HG02973 (cell line): ENCODE measurements around the gene ELL2.
A peak's percentile ranks its signal among the peaks of the same experiment; 100 is the strongest.
"Not testable (repeated sequence)": the region's sequence is repeated elsewhere in the genome, so short reads cannot be mapped to it uniquely, and the experiment has no call there.

ENCODE experiments used
- ATAC-seq: cut with Tn5 transposase; IDR thresholded peaks from one replicate; pipeline ENCODE4 v1.9.1; 2021; ENCODE audit warnings: moderate library complexity; ENCODE audit not compliant: unreplicated experiment

Gene ELL2

DNA sequence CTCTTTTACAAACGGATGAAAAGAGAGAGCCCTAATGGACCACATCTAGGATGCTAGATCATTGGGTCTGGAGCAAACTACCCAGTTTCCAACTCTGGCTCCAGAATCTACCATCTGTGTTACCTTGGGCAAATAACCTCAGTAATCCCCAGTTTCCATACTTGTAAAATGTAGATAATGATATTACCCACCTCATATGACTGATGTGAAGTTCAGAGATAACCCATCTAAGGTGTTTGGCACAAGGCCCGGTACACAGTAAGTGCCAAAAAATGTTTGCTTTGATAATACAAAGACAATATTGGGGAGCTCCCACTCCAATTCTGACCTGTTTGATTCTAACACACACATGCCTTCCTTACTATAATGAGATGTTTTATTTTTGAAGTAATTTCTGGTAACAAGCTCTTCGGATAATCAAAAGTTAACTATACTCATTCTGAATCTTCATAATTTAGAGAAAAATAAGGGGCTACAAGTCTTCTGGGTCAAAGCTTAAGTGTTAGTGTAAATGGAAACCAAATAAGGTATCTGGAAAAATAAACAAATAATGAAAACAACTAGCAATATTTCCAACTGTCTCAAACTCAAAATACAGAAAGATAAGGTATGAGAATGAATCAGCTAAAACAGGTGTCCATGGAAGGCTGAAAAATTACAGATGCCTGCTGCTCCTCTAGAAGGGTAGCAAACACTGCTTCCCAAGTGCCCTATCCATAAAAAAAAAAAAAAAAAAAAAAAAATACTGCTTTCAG, 30.4 kb downstream of the ELL2 start:
- no peak for ATAC-seq

DNA sequence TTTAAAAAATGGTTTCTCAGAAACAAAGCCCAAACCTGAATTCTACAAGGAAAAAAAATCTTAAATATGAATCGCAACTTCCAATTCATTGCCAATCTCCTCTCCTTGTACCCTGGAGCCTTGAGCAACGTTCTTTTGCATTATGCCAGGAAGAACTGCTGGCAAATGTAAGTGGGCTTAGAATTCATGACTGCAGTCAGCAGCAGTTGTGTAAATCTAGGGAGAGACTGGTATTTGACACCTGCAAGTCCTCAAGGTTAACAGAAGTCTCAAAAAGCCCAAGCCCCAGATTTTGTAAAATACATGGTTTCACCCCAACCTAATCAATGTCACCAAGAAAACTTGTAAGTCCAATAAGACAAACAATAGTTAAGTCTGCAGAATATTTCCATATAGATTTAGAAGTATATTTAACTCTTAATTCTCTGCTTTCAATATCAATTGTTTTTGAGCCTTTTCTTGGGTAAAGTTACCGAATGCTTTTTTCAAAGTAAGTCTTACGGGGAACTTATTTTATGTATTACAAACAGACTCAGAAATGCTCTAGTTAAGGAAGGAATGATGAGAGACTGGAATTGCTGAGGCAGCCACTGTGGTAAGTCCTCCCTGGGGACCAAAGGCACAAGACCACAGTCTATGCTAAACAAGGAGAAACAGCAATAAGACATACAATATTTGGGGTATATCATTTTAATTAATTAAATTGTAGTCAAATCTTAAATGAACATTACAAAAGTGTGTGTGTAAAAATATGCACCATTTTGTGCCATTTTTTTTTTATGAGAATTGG, 31.3 kb downstream of the ELL2 start:
- no peak for ATAC-seq

DNA sequence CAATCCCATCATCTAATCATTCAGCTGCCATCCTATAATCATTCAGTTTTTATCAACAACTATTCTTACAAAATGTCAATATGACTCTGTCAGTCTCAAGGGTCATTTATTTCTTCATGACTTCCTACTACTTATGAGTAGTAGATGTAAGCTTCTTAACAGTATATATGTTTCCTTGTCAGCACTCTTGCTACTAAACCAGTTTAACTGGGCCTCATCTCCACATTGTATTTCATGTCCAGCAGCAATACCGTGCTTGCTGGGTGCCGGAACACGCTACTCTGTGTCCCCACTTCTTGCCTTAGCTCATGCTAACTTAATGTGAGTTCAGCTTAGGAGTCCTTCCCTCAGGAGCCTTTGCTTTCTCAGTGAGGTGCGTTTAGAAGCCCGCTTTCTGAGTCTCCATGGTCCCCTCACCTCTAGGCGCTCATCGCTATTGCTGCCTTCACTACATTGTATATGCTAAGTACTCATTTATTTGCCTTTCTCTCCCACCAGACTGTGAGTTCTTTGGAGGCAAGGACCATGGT, 32.9 kb downstream of the ELL2 start:
- no peak for ATAC-seq

DNA sequence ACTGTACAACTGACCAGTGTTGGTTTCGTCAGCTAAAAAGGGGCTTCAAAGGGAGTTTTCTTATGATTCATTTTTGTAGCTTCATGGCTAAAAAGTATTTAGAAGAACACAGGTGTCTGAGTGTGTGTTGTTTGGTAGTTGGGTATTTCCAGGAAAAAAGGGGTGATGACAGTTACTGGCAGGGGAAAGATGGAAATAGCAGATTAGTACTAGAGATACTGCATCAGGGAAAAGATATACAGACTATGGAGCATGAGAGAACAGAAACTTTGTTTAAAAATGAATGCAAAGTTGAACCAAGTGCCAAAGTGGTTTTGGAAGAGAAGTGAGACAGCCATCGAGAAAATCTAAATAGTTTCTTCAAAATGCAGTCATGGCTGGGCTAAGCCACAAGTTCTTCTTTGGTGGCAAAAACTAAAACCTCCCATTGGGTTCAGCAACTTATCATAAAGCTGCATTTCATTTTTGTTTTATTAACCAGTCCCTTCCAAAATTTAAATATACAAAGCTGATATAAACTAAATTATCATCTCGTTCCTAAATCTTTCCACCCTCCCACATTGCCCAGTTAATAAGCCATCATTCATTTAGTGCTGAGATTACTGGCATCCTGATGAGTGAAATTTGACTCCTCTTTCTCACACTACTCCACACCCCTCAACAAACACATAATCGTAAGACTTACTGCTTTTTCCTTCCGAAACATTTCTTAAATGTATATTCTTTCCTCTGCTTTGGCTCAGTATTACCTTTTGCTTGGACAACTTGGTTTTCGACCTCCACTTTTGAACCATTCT, 33.5 kb downstream of the ELL2 start:
- ATAC-seq: peak; percentile 45

DNA sequence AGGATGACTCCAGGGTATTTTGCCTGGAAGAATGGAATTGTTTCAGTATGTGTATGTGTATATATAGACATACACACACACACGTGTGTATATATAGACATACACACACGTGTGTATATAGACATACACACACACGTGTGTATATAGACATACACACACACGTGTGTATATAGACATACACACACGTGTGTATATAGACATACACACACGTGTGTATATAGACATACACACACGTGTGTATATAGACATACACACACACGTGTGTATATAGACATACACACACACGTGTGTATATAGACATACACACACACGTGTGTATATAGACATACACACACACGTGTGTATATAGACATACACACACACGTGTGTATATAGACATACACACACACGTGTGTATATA, 34.4 kb downstream of the ELL2 start:
- not testable (repeated sequence) for ATAC-seq

DNA sequence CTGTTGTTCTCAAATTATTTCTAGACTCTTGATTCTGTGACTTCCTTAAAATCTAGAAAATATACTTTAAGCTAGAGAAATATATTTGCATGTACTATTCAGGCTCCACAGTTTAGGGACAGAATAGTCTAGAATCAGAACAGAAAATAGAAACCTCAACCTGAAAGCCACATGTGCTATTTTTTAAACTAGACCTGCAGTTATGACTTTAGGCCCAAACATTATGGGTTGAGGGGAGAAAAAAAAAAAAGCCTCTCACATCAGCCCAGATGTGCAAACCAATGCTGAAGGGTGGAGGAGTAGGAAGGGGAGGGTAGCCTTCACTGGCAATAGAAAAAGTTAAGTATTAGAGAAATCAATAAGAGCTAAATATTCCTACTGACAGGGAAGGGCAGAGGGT, 35.7 kb downstream of the ELL2 start:
- ATAC-seq: peak; percentile 43

DNA sequence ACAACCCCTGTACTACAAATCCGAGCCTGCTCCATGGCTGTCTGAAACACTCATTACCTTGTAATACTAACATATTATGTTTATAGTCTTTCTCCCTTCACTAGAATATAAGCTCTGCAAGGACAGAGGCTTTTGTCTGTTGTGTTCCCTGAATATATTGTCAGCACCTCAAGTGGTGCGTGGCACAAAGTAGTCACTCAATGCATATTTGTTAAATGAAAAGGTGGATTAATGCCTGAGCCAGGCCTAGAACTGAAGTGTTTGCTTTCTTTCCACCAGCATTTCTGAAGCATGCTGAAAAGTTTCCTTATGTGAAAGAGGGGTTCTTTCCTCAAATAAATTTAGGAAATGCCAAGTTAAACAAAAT, 36.3 kb downstream of the ELL2 start:
- ATAC-seq: no peak

DNA sequence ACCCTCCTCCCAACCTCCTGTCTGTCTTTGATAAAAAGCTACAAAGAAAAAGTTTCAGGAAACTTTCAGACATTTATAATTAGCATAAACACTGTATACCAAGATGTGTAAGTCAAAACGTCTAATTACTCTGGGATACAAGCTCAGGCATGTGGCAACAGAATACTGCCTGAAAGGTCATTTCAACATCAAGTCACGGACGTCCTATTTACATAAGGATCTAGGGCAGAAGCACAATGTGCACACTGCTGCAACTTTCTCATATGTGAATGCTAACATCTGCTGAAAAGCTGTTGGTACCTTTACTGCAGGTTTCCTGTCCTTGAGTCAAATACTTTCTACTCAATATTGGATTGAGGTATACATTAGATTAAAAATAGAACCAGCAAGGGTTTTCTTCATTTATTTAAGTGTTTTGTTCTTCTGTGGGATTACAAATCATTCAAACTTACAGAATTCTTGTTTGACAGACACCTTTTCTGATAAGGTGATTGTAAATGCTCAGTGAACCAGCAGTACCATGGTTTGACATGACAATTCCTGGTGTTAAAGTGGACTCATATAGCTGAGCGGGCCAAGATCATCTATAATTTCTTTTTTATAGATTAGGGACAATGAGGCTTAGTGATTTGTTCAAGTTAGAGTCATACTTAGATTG, 36.8 kb downstream of the ELL2 start:
- ATAC-seq: peak; percentile 28

DNA sequence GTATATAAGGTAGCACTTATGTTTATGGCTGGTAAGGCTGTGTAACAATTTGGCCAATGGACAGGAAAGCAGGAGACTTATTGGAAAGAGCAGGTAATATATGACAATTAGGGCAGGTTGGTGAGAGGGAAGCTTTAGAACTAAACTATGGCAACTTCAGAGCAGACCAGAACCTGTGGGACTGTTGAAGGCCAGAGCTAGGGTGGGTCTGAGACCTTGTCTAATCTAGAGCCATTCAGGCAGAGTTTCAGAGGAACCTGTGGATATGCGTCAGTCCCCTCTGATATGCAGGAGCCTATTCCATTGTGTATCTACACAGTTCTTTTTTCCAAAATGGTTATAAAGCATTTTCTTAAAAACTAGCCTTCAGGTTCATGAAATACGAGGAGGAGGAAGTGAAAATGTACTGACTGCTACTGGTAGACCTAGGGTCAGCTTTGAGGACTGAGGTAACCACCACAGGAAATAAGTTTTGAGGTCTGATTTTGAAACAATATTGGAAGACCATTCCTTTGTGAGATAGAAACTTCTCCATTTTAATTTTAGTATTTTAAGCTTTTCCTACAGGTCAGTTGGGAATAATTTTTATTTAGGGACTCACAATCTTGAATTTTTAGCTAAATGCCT, 37.6 kb downstream of the ELL2 start:
- peak; percentile 35 for ATAC-seq

DNA sequence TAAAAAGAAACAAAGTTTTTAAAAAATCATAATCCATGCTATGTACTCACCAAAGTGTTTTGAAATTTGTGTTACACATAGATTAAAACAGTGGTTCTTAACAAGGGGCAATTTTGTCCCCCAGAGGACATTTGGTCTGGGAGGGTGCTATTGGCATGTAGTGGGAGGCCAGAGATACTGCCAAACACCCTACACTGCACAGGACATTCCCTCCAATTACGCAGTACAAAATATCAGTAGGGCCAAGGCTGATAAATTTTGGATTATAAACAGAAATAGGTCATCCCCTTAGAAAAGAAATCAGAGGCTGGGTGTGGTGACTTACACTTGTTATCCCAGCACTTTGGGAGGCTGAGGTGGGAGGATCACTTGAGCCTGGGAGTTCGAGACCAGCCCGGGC, 38.9 kb downstream of the ELL2 start:
- no peak for ATAC-seq

DNA sequence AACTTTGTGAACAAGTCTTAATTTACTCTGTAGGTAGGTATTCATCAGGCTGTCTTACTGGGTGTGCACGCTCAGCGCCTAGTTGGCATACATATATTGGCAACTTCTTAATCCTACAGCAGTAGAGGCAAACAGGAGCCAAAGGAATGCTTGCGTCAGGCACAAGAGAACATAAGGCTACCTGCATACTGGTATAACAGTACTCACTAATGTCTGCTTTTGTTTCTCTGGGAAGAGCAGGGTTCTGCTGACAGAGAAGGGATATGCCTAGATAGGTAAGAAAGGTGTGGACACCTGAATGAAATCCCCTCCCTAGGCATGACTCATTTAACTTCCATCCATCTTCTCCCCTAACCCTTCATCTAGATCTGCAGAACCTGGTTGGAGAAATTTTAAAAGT, 40.1 kb downstream of the ELL2 start:
- no peak for ATAC-seq

DNA sequence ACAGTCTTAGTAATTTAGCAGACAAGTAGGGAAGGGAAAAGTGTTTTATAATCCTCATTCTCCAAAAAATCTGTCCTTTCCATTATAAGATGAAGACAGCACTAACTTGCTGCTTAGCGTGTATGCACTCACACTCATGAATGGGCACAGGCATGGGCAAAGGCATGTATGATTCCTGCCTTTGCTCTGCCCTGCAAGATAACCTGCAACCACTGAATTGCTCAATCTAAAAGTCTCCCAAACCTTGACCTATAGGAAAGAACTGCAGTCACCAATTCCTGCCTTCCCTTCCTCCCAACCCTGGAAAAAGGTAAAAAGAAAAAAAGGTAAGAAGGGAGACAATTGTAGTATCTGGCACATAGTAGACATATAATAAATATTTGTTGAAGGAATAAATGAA, 40.8 kb downstream of the ELL2 start:
- ATAC-seq: no peak

DNA sequence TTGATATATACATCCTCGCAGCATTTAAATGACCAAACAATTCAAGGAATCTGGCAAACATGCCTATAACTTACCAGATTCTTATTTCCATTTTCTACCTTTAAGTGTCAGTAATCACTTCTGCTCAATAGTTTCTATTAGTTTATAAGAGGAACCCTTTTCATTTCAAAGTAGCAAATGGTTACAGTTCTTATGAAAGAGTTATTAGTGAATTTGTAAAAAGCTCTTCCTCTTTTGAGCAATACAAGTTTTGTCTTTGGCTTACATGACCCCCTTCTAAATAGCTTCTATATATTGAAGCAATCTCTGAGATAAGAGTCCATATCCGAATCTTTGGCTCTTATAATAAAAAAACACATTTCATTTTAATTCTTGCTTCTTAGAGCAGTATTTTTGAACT, 42.0 kb downstream of the ELL2 start:
- ATAC-seq: no peak

DNA sequence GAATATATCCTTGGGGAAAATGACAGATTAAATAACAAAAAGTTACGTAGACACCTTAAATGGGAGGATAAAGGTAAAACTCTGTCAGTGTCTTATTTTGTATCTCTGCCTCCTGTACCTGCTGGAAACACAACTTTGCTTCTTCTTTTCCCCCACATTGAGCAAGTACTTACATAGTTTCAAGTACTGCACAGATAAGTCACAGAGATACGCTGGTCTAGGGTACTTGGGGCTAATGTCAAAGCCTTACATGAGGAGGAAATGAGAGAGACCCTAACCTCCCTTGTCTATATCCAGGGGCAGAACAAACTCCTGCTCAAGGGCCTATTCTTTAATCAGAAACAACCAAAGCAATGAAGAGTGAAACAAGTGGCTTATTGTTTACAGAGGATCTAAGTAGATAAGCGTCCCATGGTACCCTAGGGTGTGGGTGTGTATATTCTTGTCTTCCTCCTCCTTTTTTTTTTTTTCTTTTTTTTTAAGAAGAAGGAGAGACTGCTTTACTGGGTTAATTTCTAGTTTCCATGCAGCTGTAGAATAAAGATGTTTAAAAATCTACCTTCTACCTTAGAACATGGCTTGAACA, 43.1 kb downstream of the ELL2 start:
- no peak for ATAC-seq

DNA sequence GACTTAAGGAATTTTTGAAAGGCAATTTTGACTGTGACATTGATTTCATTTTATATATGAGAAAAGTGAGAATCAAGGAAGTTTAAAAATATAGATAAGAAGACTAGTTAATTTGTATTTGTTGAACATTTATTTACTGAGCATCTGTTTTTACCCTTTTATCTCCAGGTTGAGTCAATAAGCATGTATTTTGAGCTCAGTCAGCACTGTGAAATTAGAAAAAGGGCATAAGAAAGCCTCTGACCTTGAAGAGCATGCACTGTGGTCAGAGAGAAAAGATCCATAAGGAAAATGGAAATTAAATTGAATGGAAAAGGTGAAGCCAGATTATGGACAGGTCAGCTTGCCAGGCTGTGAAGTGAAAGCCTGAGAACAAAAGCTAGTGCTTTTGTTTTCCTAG, 44.4 kb downstream of the ELL2 start:
- no peak for ATAC-seq

DNA sequence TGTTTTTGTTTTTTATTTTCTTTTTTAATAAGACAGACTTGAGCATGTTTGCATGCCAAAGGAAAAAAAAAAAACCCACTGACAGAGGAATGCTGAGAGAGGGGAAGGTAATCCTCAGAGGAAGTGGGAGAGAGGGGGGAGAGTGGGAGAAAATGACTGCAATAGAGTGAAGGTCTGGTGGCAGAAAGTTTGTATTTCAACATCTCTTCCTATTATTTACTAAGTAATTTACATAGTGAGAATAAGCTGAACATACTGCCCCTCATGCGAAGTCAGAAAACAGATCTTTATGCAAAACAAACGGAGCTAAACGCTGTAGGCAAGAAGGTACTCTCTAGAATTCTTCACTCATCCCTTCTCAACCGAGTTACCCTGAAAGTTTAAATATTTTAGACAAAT, 45.0 kb downstream of the ELL2 start:
- ATAC-seq: no peak

DNA sequence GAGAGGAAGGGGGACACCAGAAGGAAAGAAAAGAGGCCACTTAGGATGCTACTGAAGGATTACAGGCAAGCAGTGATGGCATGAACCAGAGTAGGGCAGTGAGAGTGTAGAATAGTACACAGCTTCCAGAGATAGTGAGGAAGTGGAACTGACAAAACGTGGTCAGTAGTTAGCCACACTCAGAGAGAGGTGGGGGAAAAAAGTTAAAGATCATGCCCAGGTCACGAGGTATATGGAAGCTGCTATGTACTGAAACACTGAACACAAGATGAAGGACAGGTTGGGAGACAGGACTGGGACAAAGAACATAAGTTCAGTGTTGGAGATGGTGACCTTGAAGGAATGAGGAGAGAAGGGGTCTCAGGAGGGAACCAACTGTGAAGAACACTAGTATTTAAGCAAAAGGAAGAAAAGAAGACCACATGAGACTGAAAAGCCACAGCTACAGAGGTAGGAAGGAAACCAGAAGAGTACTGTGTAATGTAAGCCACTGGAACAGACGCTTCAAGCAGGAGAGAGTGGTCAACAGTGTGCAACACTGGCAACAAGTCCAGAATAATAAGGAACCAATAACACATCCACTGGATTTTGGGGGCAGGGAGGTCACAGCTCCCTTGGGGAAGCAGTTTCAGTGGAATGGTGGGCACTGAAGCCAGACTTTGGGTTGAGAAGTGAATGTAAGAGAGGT, 45.5 kb downstream of the ELL2 start:
- ATAC-seq: peak; percentile 77

DNA sequence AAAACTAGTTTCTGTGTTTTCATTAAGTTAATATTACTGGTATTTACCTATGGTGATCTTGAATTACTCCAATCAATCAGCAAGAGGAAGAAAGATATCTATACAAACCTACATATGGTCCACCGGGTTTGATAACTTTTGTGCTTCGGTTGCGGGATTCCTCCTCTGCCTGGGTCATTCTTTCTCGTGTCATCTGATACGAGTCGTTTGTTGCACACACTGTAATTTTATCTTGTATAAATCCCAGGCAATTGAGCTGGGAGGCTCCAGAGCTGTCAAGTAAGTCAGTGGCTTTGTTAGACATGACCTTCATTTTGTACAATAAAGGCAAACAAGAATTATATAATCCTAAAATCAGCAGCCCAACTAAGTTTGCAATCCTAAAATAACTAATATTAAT, 48.0 kb downstream of the ELL2 start:
- no peak for ATAC-seq

DNA sequence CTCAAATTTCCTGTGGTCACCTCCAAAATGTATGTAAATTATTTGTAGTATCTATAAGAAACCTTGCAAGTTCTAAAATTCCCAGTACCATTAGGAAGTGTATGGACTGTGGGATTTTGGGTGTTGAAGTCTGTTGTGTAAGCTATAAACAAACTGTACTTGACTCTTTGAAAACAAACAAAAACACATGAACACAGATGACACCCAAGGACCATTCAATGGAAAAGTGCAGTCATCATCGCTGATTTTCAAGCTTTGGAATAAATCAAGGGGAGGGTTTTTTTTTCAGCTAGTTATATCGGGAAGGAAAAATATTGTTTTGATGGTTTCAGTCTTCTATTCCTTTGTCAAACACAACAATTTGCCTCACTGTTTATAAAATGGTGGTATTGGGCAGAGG, 49.6 kb downstream of the ELL2 start:
- no peak for ATAC-seq

DNA sequence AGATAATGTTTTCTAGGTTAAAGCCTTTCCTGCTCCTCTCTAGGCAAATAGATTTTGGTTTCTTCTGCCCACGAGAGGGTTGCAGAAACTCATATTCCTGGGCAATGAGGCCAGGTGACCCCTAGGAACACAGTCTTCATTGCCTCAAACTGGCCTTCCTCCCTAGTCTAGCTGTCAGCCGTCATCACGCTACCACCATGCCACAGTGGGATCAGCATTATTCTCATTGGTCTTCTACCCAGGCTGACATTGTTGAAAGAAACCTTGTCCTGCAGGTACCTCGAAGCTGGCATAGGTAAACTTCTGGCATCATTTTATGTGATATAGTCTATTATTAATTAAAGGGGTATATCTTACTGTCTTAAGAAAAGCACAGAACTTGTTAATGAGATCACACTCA, 51.1 kb downstream of the ELL2 start:
- no peak for ATAC-seq
